Stomach (tissue), 4 donors: Measurements from ENCODE around the gene ZNF787.

ENCODE experiments used
- EP300 ChIP-seq: sonication (generic); formaldehyde crosslinking; IDR thresholded peaks from one replicate; pipeline ENCODE4 v1.6.1; 2017; ENCODE audit warnings: antibody characterized with exemption
- POLR2A ChIP-seq, 4 donors: fragments of 450-650 bp; IDR thresholded peaks; one replicate each; pipeline ENCODE4 v1.6.1; 2016; ENCODE audit warnings: antibody characterized with exemption in 4 of 4, control low read depth in 2 of 4, mild to moderate bottlenecking in 1 of 4, moderate library complexity in 1 of 4
- POLR2AphosphoS5 ChIP-seq, 3 donors: sonication (generic); formaldehyde crosslinking; IDR thresholded peaks; one replicate each; pipeline ENCODE4 v1.6.1; 2016; ENCODE audit warnings: antibody characterized with exemption in 3 of 3
- TF ChIP-seq, protein P1 (sequence below), 7 experiments: fragments of 450-650 bp in 4 of 7; fragments of 200-600 bp in 3 of 7; sonication (generic) in 3 of 7; IDR thresholded peaks; one replicate each; pipeline ENCODE4 v1.5.1; 2016 to 2019; ENCODE audit warnings: antibody characterized with exemption in 7 of 7, control low read depth in 2 of 7, mild to moderate bottlenecking in 1 of 7

DNA sequence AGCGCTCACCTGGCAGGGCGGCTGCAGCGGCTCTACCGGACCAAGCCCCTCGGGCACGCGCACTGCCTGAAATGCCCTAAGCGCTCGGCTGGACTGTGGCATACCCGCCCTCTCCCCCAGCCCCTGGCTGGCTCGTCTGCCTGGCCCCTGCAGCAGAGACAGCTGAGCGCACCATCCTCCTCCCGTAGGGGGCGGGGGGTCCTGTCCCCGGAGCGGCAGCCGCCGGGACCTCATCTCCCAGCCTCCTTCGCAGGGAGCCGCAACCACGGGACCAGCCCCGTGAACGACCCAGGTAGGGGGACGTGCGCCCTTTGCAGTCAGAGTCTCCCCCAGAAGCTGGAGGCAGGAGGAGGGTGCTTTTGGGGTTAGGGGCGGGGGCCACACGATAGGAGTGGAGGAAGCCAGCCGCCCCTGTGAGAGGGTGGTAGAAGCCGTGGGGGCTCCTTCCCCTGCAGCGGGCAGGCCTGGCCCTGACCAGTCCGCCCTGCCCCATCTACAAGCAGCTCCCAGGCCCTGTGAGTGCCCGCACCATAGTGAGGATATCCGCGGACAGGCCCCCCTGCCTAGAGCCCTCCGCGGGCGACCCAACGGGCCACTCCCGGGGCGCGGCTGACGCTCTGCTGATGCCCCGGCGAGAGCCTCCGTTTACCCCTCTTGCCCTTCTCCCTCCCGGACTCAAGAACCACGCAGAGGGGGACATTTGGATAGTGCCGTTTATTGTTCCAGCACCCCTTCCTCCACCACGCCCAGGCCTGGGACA, 34.2 kb downstream of the ZNF787 start:
- TF ChIP-seq, protein P1, sequence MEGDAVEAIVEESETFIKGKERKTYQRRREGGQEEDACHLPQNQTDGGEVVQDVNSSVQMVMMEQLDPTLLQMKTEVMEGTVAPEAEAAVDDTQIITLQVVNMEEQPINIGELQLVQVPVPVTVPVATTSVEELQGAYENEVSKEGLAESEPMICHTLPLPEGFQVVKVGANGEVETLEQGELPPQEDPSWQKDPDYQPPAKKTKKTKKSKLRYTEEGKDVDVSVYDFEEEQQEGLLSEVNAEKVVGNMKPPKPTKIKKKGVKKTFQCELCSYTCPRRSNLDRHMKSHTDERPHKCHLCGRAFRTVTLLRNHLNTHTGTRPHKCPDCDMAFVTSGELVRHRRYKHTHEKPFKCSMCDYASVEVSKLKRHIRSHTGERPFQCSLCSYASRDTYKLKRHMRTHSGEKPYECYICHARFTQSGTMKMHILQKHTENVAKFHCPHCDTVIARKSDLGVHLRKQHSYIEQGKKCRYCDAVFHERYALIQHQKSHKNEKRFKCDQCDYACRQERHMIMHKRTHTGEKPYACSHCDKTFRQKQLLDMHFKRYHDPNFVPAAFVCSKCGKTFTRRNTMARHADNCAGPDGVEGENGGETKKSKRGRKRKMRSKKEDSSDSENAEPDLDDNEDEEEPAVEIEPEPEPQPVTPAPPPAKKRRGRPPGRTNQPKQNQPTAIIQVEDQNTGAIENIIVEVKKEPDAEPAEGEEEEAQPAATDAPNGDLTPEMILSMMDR (IDR thresholded peaks at IDR 0.05): no peak
- TF ChIP-seq POLR2A (IDR thresholded peaks at IDR 0.05) (no peak), POLR2AphosphoS5 (IDR thresholded peaks at IDR 0.05) (no peak), EP300 (no peak)
